ENCODE measurements around the gene KRTAP4-5. TPM values are rescaled to one million over a fixed set of nuclear protein-coding genes. Genes with fewer than 3 reads are reported as not detected.
"Not testable (repeated sequence)": the region's sequence is repeated elsewhere in the genome, so short reads cannot be mapped to it uniquely, and the experiment has no call there.

KRTAP4-5 gene
- total RNA-seq: not detected
- long read RNA-seq: 0 reads

DNA sequence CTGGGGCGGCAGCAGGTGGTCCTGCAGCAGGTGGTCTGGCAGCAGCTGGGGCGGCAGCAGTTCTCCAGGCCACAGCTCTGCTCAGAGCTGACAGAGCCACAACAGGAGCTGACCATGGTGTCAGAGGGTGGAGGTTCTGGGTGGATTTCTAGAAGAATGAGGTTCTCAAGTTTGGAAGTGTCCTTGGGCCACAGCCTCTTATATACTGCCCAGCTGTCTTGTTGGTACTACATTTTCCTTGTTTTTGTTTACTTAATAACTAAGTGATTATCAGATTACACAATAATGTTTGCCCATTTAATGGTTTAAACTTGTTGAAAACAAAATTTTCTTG, at the start of gene KRTAP4-5:
Gene KRTAP4-5 (minus strand): TSS at position 174 of the 334 bp plus-strand sequence. CDS start 58 bp downstream, at position 116.
- Histone ChIP-seq H3K27ac (replicated peaks) (no peak within 1 kb of the TSS), H3K4me1 (no peaks in the 10 kb centered on the region), H3K27me3 (ENCODE audit: low read depth) (peaks cover 59% of the 10 kb centered on the region), H3K9me3 (replicated peaks) (peaks cover 3% of the 10 kb centered on the region), H3K36me3 (no peaks in the 10 kb centered on the region), H3K4me3 (no peak within 1 kb of the TSS)
- DNase-seq: no peak
- TF ChIP-seq, protein P1, sequence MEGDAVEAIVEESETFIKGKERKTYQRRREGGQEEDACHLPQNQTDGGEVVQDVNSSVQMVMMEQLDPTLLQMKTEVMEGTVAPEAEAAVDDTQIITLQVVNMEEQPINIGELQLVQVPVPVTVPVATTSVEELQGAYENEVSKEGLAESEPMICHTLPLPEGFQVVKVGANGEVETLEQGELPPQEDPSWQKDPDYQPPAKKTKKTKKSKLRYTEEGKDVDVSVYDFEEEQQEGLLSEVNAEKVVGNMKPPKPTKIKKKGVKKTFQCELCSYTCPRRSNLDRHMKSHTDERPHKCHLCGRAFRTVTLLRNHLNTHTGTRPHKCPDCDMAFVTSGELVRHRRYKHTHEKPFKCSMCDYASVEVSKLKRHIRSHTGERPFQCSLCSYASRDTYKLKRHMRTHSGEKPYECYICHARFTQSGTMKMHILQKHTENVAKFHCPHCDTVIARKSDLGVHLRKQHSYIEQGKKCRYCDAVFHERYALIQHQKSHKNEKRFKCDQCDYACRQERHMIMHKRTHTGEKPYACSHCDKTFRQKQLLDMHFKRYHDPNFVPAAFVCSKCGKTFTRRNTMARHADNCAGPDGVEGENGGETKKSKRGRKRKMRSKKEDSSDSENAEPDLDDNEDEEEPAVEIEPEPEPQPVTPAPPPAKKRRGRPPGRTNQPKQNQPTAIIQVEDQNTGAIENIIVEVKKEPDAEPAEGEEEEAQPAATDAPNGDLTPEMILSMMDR (IDR thresholded peaks at IDR 0.05; ENCODE audit: borderline replicate concordance): no peak
- intact Hi-C loops (cut with micrococcal nuclease): no loop called here

DNA sequence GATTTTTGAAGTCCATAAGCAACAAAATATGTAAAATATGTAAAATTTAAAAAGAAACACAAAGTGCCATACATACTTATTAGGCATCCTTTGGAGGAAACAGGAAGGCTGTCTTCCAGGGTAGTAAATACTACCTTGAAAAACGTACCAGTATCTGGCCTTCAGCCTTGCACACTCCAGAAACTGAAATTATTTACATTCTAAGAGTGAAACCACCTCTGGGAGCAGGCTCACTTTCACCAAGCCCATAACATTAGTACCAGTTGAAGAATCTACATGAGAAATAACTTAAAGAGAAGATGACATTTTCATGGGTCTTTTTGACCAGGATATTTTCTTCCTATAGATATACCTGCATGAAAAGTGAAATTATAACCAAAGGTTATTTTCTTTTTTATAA, 46.4 kb upstream of the KRTAP4-5 start:
- Histone ChIP-seq H3K4me1 (no peaks in the 10 kb centered on the region), H3K27ac (replicated peaks) (no peak overlapping the region), H3K36me3 (no peaks in the 10 kb centered on the region), H3K9me3 (replicated peaks) (peaks cover 31% of the 10 kb centered on the region), H3K4me3 (no peak overlapping the region), H3K27me3 (ENCODE audit: low read depth) (peaks cover 18% of the 10 kb centered on the region)
- TF ChIP-seq, protein P1 (IDR thresholded peaks at IDR 0.05; ENCODE audit: borderline replicate concordance): no peak
- DNase-seq: no peak
- intact Hi-C loops (cut with micrococcal nuclease): no loop called here

DNA sequence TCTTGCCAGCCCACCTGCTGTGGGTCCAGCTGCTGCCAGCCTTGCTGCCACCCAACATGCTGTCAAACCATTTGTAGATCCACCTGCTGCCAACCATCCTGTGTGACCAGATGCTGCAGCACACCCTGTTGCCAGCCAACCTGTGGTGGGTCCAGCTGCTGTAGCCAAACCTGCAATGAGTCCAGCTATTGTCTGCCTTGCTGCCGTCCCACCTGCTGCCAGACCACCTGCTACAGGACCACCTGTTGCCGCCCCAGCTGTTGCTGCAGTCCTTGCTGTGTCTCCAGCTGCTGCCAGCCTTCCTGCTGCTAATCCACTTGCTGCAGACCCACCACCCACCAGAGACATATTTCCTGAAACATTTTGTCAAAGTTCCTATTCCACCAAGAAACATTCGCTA, 40.7 kb upstream of the KRTAP4-5 start:
- TF ChIP-seq, protein P1 (IDR thresholded peaks at IDR 0.05; ENCODE audit: borderline replicate concordance): no peak
- Histone ChIP-seq H3K27me3 (ENCODE audit: low read depth) (peaks cover 62% of the 10 kb centered on the region), H3K4me1 (no peaks in the 10 kb centered on the region), H3K27ac (replicated peaks) (no peak overlapping the region), H3K36me3 (no peaks in the 10 kb centered on the region), H3K9me3 (replicated peaks) (peaks cover 15% of the 10 kb centered on the region), H3K4me3 (no peak overlapping the region)
- DNase-seq: no peak
- intact Hi-C loops (cut with micrococcal nuclease): no loop called here

DNA sequence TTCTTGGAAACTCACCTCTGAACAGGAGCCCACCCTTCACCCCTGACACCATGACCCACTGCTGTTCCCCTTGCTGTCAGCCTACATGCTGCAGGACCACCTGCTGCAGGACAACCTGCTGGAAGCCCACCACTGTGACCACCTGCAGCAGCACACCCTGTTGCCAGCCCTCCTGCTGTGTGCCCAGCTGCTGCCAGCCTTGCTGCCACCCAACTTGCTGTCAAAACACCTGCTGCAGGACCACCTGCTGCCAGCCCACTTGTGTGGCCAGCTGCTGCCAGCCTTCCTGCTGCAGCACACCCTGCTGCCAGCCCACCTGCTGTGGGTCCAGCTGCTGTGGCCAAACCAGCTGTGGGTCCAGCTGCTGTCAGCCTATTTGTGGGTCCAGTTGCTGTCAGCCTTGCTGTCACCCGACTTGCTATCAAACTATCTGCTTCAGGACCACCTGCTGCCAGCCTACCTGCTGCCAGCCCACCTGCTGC, 40.3 kb upstream of the KRTAP4-5 start, which contains the start of gene KRTAP9-1:
Gene KRTAP9-1 (plus strand): TSS at position 51 of the 482 bp plus-strand sequence. CDS start 0 bp downstream, at position 51.
- intact Hi-C loops (cut with micrococcal nuclease); DNase-seq; H3K27ac ChIP-seq (replicated peaks); H3K4me3 ChIP-seq; H3K36me3 ChIP-seq; H3K4me1 ChIP-seq: not testable (repeated sequence)
- Histone ChIP-seq H3K27me3 (ENCODE audit: low read depth) (peaks cover 66% of the 10 kb centered on the region), H3K9me3 (replicated peaks) (peaks cover 13% of the 10 kb centered on the region)

DNA sequence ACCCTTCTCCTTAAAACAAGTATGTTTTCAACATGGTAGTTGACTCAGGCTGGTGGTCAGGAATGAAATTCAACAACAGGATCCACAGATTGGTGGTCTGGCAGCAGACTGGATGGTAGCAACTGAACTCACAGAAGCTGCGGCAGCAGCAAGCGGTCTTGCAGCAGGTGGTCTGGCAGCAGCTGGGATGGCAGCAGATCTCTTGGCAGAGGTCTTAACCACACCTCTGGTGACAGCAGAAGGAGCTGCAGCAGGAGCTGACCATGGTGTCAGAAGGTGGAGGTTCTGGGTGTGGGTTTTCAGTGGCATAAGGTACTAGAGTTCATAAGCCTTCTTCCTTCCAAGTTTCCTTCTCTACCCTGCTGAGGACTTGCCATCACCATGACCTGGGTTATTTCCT, 37.2 kb upstream of the KRTAP4-5 start:
- Histone ChIP-seq H3K4me1 (no peaks in the 10 kb centered on the region), H3K27ac (replicated peaks) (no peak overlapping the region), H3K4me3 (no peak overlapping the region), H3K27me3 (ENCODE audit: low read depth) (peaks cover 73% of the 10 kb centered on the region), H3K9me3 (replicated peaks) (no peaks in the 10 kb centered on the region), H3K36me3 (no peaks in the 10 kb centered on the region)
- TF ChIP-seq, protein P1 (IDR thresholded peaks at IDR 0.05; ENCODE audit: borderline replicate concordance): no peak
- intact Hi-C loops (cut with micrococcal nuclease): no loop called here
- no peak for DNase-seq

DNA sequence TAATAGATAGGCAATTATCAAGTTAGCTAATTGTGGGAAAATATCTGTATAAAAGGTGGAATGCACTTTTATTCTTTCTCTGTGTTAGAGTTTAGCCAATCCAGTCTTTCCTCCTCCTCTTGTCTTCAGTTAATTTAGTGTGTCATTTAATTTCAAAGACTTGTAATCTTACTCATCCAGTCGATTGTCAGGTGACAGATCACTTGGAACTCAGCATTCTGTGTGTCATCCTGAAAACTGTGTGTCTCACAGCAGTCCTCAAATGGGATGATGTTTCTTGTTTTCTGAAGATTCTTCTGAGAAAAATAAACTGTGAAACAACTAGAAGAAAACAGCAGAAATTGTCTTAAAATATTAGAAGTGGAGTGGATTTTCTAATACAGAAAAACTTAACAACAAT, 35.4 kb upstream of the KRTAP4-5 start:
- Histone ChIP-seq H3K36me3 (no peaks in the 10 kb centered on the region), H3K4me1 (no peaks in the 10 kb centered on the region), H3K9me3 (replicated peaks) (no peaks in the 10 kb centered on the region), H3K27me3 (ENCODE audit: low read depth) (peaks cover 61% of the 10 kb centered on the region), H3K4me3 (no peak overlapping the region), H3K27ac (replicated peaks) (no peak overlapping the region)
- intact Hi-C loops (cut with micrococcal nuclease): no loop called here
- DNase-seq: no peak
- TF ChIP-seq, protein P1 (IDR thresholded peaks at IDR 0.05; ENCODE audit: borderline replicate concordance): no peak

Data from left ventricle myocardium inferior (tissue), 1 donor.